KMS-11 (cell line): ENCODE results near the gene PCF11.

Experiments used
- H2AFZ ChIP-seq: fragments of 200-600 bp; sonication (generic); 2 replicates; pipeline ENCODE4 v1.6.1; 2016; ENCODE audit warnings: antibody characterized with exemption, mixed run types, low read depth
- H3K27ac ChIP-seq: fragments of 200-600 bp; sonication (generic); 2 replicates; pipeline ENCODE4 v1.6.1; 2016; ENCODE audit warnings: mild to moderate bottlenecking, mixed run types
- H3K27me3 ChIP-seq: fragments of 200-600 bp; sonication (generic); 2 replicates; pipeline ENCODE4 v1.6.1; 2017; ENCODE audit warnings: mild to moderate bottlenecking, low read depth, mixed run types, moderate library complexity; ENCODE audit not compliant: insufficient read depth
- H3K36me3 ChIP-seq: fragments of 200-600 bp; sonication (generic); 2 replicates; pipeline ENCODE4 v1.6.1; 2017; ENCODE audit warnings: mild to moderate bottlenecking, mixed run types; ENCODE audit not compliant: insufficient read depth
- H3K4me1 ChIP-seq: fragments of 200-600 bp; sonication (generic); 2 replicates; pipeline ENCODE4 v1.6.1; 2016; ENCODE audit warnings: mild to moderate bottlenecking, low read depth, mixed run types; ENCODE audit not compliant: poor library complexity, severe bottlenecking
- H3K4me2 ChIP-seq: fragments of 200-600 bp; sonication (generic); 2 replicates; pipeline ENCODE4 v1.7.0; 2016; ENCODE audit warnings: mild to moderate bottlenecking, mixed run types
- H3K4me3 ChIP-seq: fragments of 200-600 bp; sonication (generic); IDR thresholded peaks from 2 replicates; pipeline ENCODE4 v1.6.1; 2017; ENCODE audit warnings: low read depth, low read length, mixed read lengths; ENCODE audit not compliant: insufficient read depth
- H3K79me2 ChIP-seq: fragments of 200-600 bp; sonication (generic); 2 replicates; pipeline ENCODE4 v1.6.1; 2016; ENCODE audit warnings: low read depth, mixed run types; ENCODE audit not compliant: insufficient read depth
- H3K9ac ChIP-seq: fragments of 200-600 bp; sonication (generic); 2 replicates; pipeline ENCODE4 v1.6.1; 2016; ENCODE audit warnings: mild to moderate bottlenecking, mixed run types
- H4K20me1 ChIP-seq: fragments of 200-600 bp; sonication (generic); 2 replicates; pipeline ENCODE4 v1.6.1; 2016; ENCODE audit warnings: mild to moderate bottlenecking, mixed run types; ENCODE audit not compliant: insufficient read depth
- TF ChIP-seq, protein P1 (sequence below): fragments of 200-600 bp; sonication (generic); conservative IDR thresholded peaks from 2 replicates; pipeline ENCODE4 v1.6.1; 2017; ENCODE audit warnings: low read depth, mild to moderate bottlenecking, antibody characterized with exemption, low read length, moderate library complexity, mixed read lengths

Gene PCF11

DNA sequence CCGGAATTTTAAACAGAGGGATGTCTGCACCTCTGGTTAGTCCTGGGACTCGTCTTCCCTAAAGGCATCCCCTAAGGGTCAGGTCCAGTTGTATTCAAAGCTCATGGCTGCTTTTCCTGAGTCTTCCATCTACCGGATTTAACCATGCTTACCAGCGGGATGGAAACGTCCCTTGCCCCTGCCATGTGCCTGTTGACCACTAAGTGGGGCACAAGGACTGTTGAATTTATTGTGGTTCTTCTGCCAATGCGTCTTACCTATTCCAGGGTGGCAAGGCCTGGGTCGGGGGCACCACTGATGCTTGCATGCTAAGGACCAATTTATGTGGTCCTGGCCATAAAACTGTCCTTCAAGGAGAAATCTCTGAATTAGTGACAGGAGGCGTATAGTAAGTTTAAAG is 62.2 kb downstream of the PCF11 start:
- TF ChIP-seq, protein P1, sequence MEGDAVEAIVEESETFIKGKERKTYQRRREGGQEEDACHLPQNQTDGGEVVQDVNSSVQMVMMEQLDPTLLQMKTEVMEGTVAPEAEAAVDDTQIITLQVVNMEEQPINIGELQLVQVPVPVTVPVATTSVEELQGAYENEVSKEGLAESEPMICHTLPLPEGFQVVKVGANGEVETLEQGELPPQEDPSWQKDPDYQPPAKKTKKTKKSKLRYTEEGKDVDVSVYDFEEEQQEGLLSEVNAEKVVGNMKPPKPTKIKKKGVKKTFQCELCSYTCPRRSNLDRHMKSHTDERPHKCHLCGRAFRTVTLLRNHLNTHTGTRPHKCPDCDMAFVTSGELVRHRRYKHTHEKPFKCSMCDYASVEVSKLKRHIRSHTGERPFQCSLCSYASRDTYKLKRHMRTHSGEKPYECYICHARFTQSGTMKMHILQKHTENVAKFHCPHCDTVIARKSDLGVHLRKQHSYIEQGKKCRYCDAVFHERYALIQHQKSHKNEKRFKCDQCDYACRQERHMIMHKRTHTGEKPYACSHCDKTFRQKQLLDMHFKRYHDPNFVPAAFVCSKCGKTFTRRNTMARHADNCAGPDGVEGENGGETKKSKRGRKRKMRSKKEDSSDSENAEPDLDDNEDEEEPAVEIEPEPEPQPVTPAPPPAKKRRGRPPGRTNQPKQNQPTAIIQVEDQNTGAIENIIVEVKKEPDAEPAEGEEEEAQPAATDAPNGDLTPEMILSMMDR = 0 out of 2 replicates have a peak, but pooled peaks have one; percentile 22

GRCh38 chr11:83220260-83220659 is 63.3 kb downstream of the PCF11 start:
- Histone ChIP-seq H3K79me2 (no peaks in the 10 kb centered on the region), H3K27me3 (no peaks in the 10 kb centered on the region), H3K4me1 (no peaks in the 10 kb centered on the region), H3K9ac (no peak overlapping the region), H4K20me1 (no peaks in the 10 kb centered on the region), H3K4me3 (no peak overlapping the region), H2AFZ (no peak overlapping the region), H3K4me2 (no peak overlapping the region), H3K36me3 (no peaks in the 10 kb centered on the region), H3K27ac (no peak overlapping the region)
- TF ChIP-seq, protein P1 = no peak

More for the DNA sequence above, 62.2 kb downstream of the PCF11 start:
- Histone ChIP-seq H3K4me3 (no peak overlapping the region), H3K9ac (no peak overlapping the region), H3K27ac (no peak overlapping the region), H3K36me3 (no peaks in the 10 kb centered on the region), H3K27me3 (no peaks in the 10 kb centered on the region), H3K4me2 (no peak overlapping the region), H2AFZ (no peak overlapping the region), H4K20me1 (no peaks in the 10 kb centered on the region), H3K79me2 (no peaks in the 10 kb centered on the region), H3K4me1 (no peaks in the 10 kb centered on the region)

DNA sequence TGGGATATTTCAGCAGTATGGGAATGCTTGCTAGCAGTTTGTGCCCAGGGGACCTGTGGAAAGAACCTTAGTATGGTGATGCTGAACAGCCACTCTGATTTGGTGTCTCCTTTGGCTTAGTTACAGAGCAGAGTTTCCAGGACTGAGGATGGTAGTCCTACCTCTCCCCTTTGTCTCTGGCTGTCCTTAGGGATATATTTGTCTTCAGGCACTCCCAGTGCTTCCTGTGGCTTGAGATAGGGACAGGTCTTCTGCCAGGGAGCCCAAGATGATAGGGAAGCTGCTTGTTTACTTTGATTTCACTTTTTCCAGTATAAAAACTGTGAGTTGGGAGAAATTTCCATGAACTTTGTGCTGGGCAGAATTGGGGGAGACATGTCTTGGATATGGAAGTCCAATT is 64.8 kb downstream of the PCF11 start:
- Histone ChIP-seq H2AFZ (no peak overlapping the region), H3K79me2 (no peaks in the 10 kb centered on the region), H3K9ac (no peak overlapping the region), H3K27me3 (no peaks in the 10 kb centered on the region), H3K4me2 (no peak overlapping the region), H3K4me1 (no peaks in the 10 kb centered on the region), H4K20me1 (no peaks in the 10 kb centered on the region), H3K4me3 (no peak overlapping the region), H3K36me3 (no peaks in the 10 kb centered on the region), H3K27ac (no peak overlapping the region)
- TF ChIP-seq, protein P1 = no peak

GRCh38 chr11:83222499-83222898 is 65.6 kb downstream of the PCF11 start:
- no peaks in the 10 kb centered on the region for H4K20me1 ChIP-seq
- H3K4me2 ChIP-seq = no peak overlapping the region
- H3K79me2 ChIP-seq = no peaks in the 10 kb centered on the region
- no peaks in the 10 kb centered on the region for H3K4me1 ChIP-seq
- no peaks in the 10 kb centered on the region for H3K27me3 ChIP-seq
- H3K9ac ChIP-seq = no peak overlapping the region
- H3K36me3 ChIP-seq = no peaks in the 10 kb centered on the region
- no peak overlapping the region for H3K27ac ChIP-seq
- TF ChIP-seq, protein P1 = no peak
- H2AFZ ChIP-seq = no peak overlapping the region
- no peak overlapping the region for H3K4me3 ChIP-seq
